Nephron (organoid): ENCODE measurements around the gene UNC13A.

Experiments used
- H3K27ac Mint-ChIP-seq, 3 experiments: 2 replicates each; pipeline ENCODE4 v1.8.0; 2020; ENCODE audit warnings: mixed read lengths in 3 of 3, mild to moderate bottlenecking in 2 of 3, moderate library complexity in 1 of 3
- H3K27me3 Mint-ChIP-seq: 2 replicates; pipeline ENCODE4 v1.8.0; 2021; ENCODE audit warnings: low read depth, mild to moderate bottlenecking, moderate library complexity, mixed read lengths
- H3K36me3 Mint-ChIP-seq: 2 replicates; pipeline ENCODE4 v1.8.0; 2020; ENCODE audit warnings: low read depth, mixed read lengths
- H3K4me1 Mint-ChIP-seq: 2 replicates; pipeline ENCODE4 v1.8.0; 2020; ENCODE audit warnings: mixed read lengths
- H3K4me3 Mint-ChIP-seq, 3 experiments: 2 replicates each; pipeline ENCODE4 v1.8.0; 2020; ENCODE audit warnings: mild to moderate bottlenecking in 3 of 3, mixed read lengths in 3 of 3, moderate library complexity in 2 of 3
- H3K9me3 Mint-ChIP-seq: 2 replicates; pipeline ENCODE4 v1.8.0; 2020; ENCODE audit warnings: mixed read lengths
- CTCF ChIP-seq, 3 experiments: fragments of 200-600 bp; sonication (generic); IDR thresholded peaks; one replicate each; pipeline ENCODE4 v1.5.0; 2021; ENCODE audit warnings: antibody characterized with exemption in 3 of 3; ENCODE audit not compliant: unreplicated experiment in 3 of 3

Gene UNC13A

GRCh38 chr19:17703824-17704463 lies 15.8 kb upstream of the UNC13A start:
- H3K36me3 Mint-ChIP-seq, result no peaks in the 10 kb centered on the region

GRCh38 chr19:17695198-17695597 lies 7.0 kb upstream of the UNC13A start:
- H3K27me3 Mint-ChIP-seq, result peaks cover 58% of the 10 kb centered on the region
- H3K4me1 Mint-ChIP-seq, result no peaks in the 10 kb centered on the region
- TF ChIP-seq CTCF (IDR thresholded peaks at IDR 0.05; ENCODE audit: unreplicated experiment in 3 of 3), result no peak
- H3K27ac Mint-ChIP-seq, result no peak overlapping the region
- no peak overlapping the region for H3K4me3 Mint-ChIP-seq
- H3K9me3 Mint-ChIP-seq, result no peaks in the 10 kb centered on the region
- no peaks in the 10 kb centered on the region for H3K36me3 Mint-ChIP-seq

More at GRCh38 chr19:17703824-17704463, 15.8 kb upstream of the UNC13A start:
- TF ChIP-seq CTCF (IDR thresholded peaks at IDR 0.05; ENCODE audit: unreplicated experiment in 3 of 3), result peak; percentile 56 to 61 (median 60)
- Mint-ChIP-seq H3K9me3 (no peaks in the 10 kb centered on the region), H3K4me1 (no peaks in the 10 kb centered on the region), H3K27ac (no peak overlapping the region), H3K4me3 (no peak overlapping the region), H3K27me3 (peaks cover 25% of the 10 kb centered on the region)

GRCh38 chr19:17692566-17692965 lies 4.4 kb upstream of the UNC13A start:
- H3K4me3 Mint-ChIP-seq, result no peak overlapping the region
- no peak overlapping the region for H3K27ac Mint-ChIP-seq
- H3K4me1 Mint-ChIP-seq, result peaks cover 8% of the 10 kb centered on the region
- H3K9me3 Mint-ChIP-seq, result peaks cover 2% of the 10 kb centered on the region
- peaks cover 62% of the 10 kb centered on the region for H3K27me3 Mint-ChIP-seq
- TF ChIP-seq CTCF (IDR thresholded peaks at IDR 0.05; ENCODE audit: unreplicated experiment in 3 of 3), result no peak
- no peaks in the 10 kb centered on the region for H3K36me3 Mint-ChIP-seq

GRCh38 chr19:17688853-17689595 lies 870 bp upstream of the UNC13A start:
- no peak for TF ChIP-seq CTCF (IDR thresholded peaks at IDR 0.05; ENCODE audit: unreplicated experiment in 3 of 3)
- no peak overlapping the region for H3K27ac Mint-ChIP-seq
- H3K9me3 Mint-ChIP-seq, result peaks cover 2% of the 10 kb centered on the region
- peaks cover 10% of the 10 kb centered on the region for H3K4me1 Mint-ChIP-seq
- H3K36me3 Mint-ChIP-seq, result no peaks in the 10 kb centered on the region
- peak overlapping the region; percentile 40 to 71 (median 66) for H3K4me3 Mint-ChIP-seq
- peaks cover 73% of the 10 kb centered on the region for H3K27me3 Mint-ChIP-seq

- no peaks in the 10 kb centered on the region for H3K36me3 Mint-ChIP-seq
- H3K27ac Mint-ChIP-seq, result no peak overlapping the region
- peak overlapping the region; percentile 72 to 78 (median 76) for H3K4me3 Mint-ChIP-seq
- H3K9me3 Mint-ChIP-seq, result peaks cover 2% of the 10 kb centered on the region
- H3K27me3 Mint-ChIP-seq, result peaks cover 78% of the 10 kb centered on the region
- H3K4me1 Mint-ChIP-seq, result peaks cover 10% of the 10 kb centered on the region
- no peak for TF ChIP-seq CTCF (IDR thresholded peaks at IDR 0.05; ENCODE audit: unreplicated experiment in 3 of 3)
Observed at GRCh38 chr19:17687141-17687856, 855 bp downstream of the UNC13A start.
